K562 (cell line): ENCODE measurements around the gene TRAPPC8. TPM values are rescaled to one million over a fixed set of nuclear protein-coding genes. Genes with fewer than 3 reads are reported as not detected.
A peak's percentile ranks its signal among the peaks of the same experiment; 100 is the strongest.
"Not testable (repeated sequence)": the region's sequence is repeated elsewhere in the genome, so short reads cannot be mapped to it uniquely, and the experiment has no call there.

Experiments used
- ATAC-seq: fragments of 200-7000 bp; cut with Tn5 transposase; 3 replicates; pipeline ENCODE4 v1.9.1; 2020; ENCODE audit warnings: moderate library complexity
- BruUV-seq: library from RNA; stranded (reverse); fragments of 400-500 nt; replicated peaks from 2 replicates; lab custom pipeline; 2021; lab: Mats Ljungman, UMichigan
- CTCF ChIA-PET: fragments of 300-600 bp; formaldehyde crosslinking; extraction: SDS; loops from one replicate; lab custom pipeline; 2021; ENCODE audit warnings: low intra/inter-chr PET ratio; lab: Yijun Ruan, JAX
- POLR2A ChIA-PET: fragments of 300-600, 350-650 bp; sonication (Branson Sonifier 250); formaldehyde crosslinking; extraction: SDS; loops from one replicate; lab custom pipeline; 2021; ENCODE audit warnings: antibody characterized with exemption, inconsistent platforms; lab: Yijun Ruan, JAX
- DNase-seq, 4 experiments: peaks; one replicate each; pipeline versions ENCODE4 v3.0.0 to v3.0.0-alpha.2; 2011 to 2018; ENCODE audit warnings: low spot score in 3 of 4, mixed read lengths in 3 of 4; ENCODE audit errors: extremely low read depth in 1 of 4
- FAIRE-seq: peaks from 2 replicates; lab custom pipeline; 2011; peaks lifted over from hg19 to GRCh38; lab: Jason Lieb, UNC
- H2AFZ ChIP-seq: 2 replicates; pipeline ENCODE4 v1.6.0; 2011; ENCODE audit warnings: low read depth, low read length, control low read depth, inconsistent platforms
- H3K27ac ChIP-seq: fragments of 200-600 bp; 3 replicates; pipeline ENCODE4 v1.8.0; 2011; ENCODE audit warnings: low read depth, mild to moderate bottlenecking, control low read depth, inconsistent platforms, low read length, moderate library complexity, mixed read lengths; ENCODE audit errors: extremely low read depth
- H3K27me3 ChIP-seq, 2 experiments: fragments of 300-600 bp in 1 of 2; 2 replicates in 1 of 2; 3 replicates in 1 of 2; pipeline versions ENCODE4 v1.6.0 to v1.8.0; 2011; ENCODE audit warnings: inconsistent platforms in 2 of 2, low read length in 2 of 2, mild to moderate bottlenecking in 1 of 2, mixed read lengths in 1 of 2, moderate library complexity in 1 of 2; ENCODE audit not compliant: control insufficient read depth in 2 of 2, insufficient read depth in 2 of 2
- H3K36me3 ChIP-seq: fragments of 300-600 bp; 3 replicates; pipeline ENCODE4 v1.8.0; 2011; ENCODE audit warnings: mild to moderate bottlenecking, low read length, inconsistent platforms; ENCODE audit not compliant: control insufficient read depth, insufficient read depth
- H3K4me1 ChIP-seq, 2 experiments: fragments of 200-600 bp in 1 of 2; replicated peaks in 1 of 2; 2 replicates in 1 of 2; 3 replicates in 1 of 2; pipeline versions ENCODE4 v1.5.1 to v1.8.0; 2011; ENCODE audit warnings: inconsistent platforms in 2 of 2, low read length in 2 of 2, mild to moderate bottlenecking in 1 of 2, mixed read lengths in 1 of 2, moderate library complexity in 1 of 2; ENCODE audit not compliant: control insufficient read depth in 2 of 2, insufficient read depth in 2 of 2
- H3K4me2 ChIP-seq: 2 replicates; pipeline ENCODE4 v1.6.1; 2011; ENCODE audit warnings: low read length, control low read depth, inconsistent platforms, mixed read lengths; ENCODE audit not compliant: insufficient read depth
- H3K4me3 ChIP-seq: fragments of 200-600 bp; sonication (generic), shearing (Covaris generic); 2 replicates; pipeline ENCODE4 v1.5.1; 2016; ENCODE audit warnings: control low read depth, inconsistent platforms
- H3K79me2 ChIP-seq: fragments of 200-600 bp; 3 replicates; pipeline ENCODE4 v1.8.0; 2011; ENCODE audit warnings: low read length, inconsistent platforms; ENCODE audit not compliant: control insufficient read depth, insufficient read depth
- H3K9ac ChIP-seq, 2 experiments: 2 replicates each; pipeline versions ENCODE4 v1.6.0 to v1.6.1; 2011; ENCODE audit warnings: low read depth in 2 of 2, low read length in 2 of 2, control low read depth in 1 of 2, inconsistent platforms in 1 of 2, mild to moderate bottlenecking in 1 of 2, mixed read lengths in 1 of 2; ENCODE audit not compliant: insufficient read depth in 1 of 2
- H3K9me1 ChIP-seq: one replicate; pipeline ENCODE4 v1.6.0; 2011; ENCODE audit warnings: inconsistent platforms, mild to moderate bottlenecking, low read length, moderate library complexity; ENCODE audit not compliant: control insufficient read depth, insufficient read depth
- H3K9me3 ChIP-seq: replicated peaks from 2 replicates; pipeline ENCODE4 v1.5.1; 2011; ENCODE audit warnings: low read depth, low read length, inconsistent platforms; ENCODE audit not compliant: control insufficient read depth, insufficient read depth
- H4K20me1 ChIP-seq: replicated peaks from 2 replicates; pipeline ENCODE4 v1.6.1; 2011; ENCODE audit warnings: low read length, inconsistent platforms, mixed read lengths; ENCODE audit not compliant: control insufficient read depth, insufficient read depth
- RAD51 ChIP-seq: fragments of 450-650 bp; IDR thresholded peaks from 2 replicates; pipeline ENCODE4 v1.7.1; 2016; ENCODE audit warnings: low read depth, mild to moderate bottlenecking, borderline replicate concordance
- TEAD4 ChIP-seq, 2 experiments: sonication (generic) in 1 of 2; formaldehyde crosslinking in 1 of 2; IDR thresholded peaks; 2 replicates each; pipeline versions ENCODE4 v1.6.1 to v1.8.0; 2012 to 2022; ENCODE audit warnings: borderline replicate concordance in 1 of 2, inconsistent platforms in 1 of 2, low read length in 1 of 2, mild to moderate bottlenecking in 1 of 2, missing genetic modification reagents in 1 of 2
- ZNF57 ChIP-seq: fragments of 450-650 bp; formaldehyde crosslinking; IDR thresholded peaks from 2 replicates; pipeline ENCODE4 v1.4.0; 2020; ENCODE audit warnings: mild to moderate bottlenecking, moderate library complexity
- WGBS: fragments of 100-300 bp; shearing (Covaris generic); methylation state at CpG from one replicate; pipeline ENCODE4 v1.1.6; 2016; ENCODE audit warnings: low coverage, mixed read lengths; ENCODE audit not compliant: insufficient coverage; ENCODE audit errors: missing lambda C conversion rate; 5-methylcytosine and 5-hydroxymethylcytosine counted together
- in situ Hi-C: fragments of 300-500 bp; cut with MboI; formaldehyde crosslinking; loops from 4 replicates; pipeline ENCODE4 v1.15.0; 2018; ENCODE audit warnings: inconsistent platforms, mixed read lengths
- intact Hi-C: fragments of 100-400 bp; cut with micrococcal nuclease; formaldehyde crosslinking; loops from 2 replicates; pipeline ENCODE4 v1.14.2; 2022
- polyA plus RNA-seq, 8 experiments: library from polyadenylated mRNA; depleted of rRNA in 4 of 8; stranded (reverse) in 5 of 8; unstranded in 3 of 8; fragments of >200 nt; fragmentation: Nextera tagmentation in 2 of 8; fragmentation: Illumina TruSeq in 1 of 8; extraction: Ambion mirVana in 2 of 8; extraction: Trizol in 1 of 8; gene quantifications; 2 replicates each; pipeline versions ENCODE4 v1.2.1 to v1.2.3, GENCODE V29; 2011 to 2014; ENCODE audit warnings: inconsistent platforms in 1 of 8, missing spikeins in 1 of 8
- total RNA-seq, 7 experiments: library from RNA; depleted of rRNA in 6 of 7; stranded (reverse); fragments of >200 nt in 6 of 7; fragmentation: Illumina TruSeq in 2 of 7; extraction: Trizol in 2 of 7; gene quantifications; 2 replicates each; pipeline versions ENCODE4 v1.2.1 to v1.2.3, GENCODE V29; 2011 to 2021; ENCODE audit warnings: low replicate concordance in 1 of 7
- TF ChIP-seq, protein P1 (sequence below): sonication (generic); formaldehyde crosslinking; IDR thresholded peaks from 2 replicates; pipeline ENCODE4 v1.5.0; 2020; ENCODE audit warnings: missing genetic modification reagents
- TF ChIP-seq, protein P2 (sequence below): sonication (generic); formaldehyde crosslinking; IDR thresholded peaks from 2 replicates; pipeline ENCODE4 v1.9.0; 2022; ENCODE audit warnings: mild to moderate bottlenecking, missing genetic modification reagents
- TF ChIP-seq, protein P3 (sequence below): fragments of 450-650 bp; IDR thresholded peaks from 2 replicates; pipeline ENCODE4 v1.6.1; 2016; ENCODE audit warnings: borderline replicate concordance

The TRAPPC8 gene
- total and polyA plus RNA-seq, 9 of the 15 experiments (the other 6 are each of a cell fraction or from before 2014, with no cell fraction given) = 20.1 to 111 (median 35.6) TPM

DNA sequence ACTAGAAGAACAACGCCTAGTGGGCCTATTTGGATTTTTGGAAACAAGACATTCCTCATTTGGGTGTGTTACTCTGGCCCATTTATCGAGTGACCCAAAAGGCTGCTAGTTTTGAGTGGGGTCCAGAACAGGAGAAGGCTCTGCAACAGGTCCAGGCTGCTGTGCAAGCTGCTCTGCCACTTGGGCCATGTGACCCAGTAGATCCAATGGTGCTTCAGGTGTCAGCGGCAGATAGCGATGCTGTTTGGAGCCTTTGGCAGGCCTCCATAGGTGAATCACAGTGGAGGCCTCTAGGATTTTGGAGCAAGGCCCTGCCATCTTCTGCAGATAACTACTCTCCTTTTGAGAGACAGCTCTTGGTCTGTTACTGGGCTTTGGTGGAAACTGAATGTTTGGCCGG is 143.7 kb downstream of the TRAPPC8 start:
- H3K4me1 ChIP-seq, H3K9me3 ChIP-seq, BruUV-seq, H3K4me2 ChIP-seq, CTCF ChIA-PET, H3K9me1 ChIP-seq, H3K27me3 ChIP-seq, H3K36me3 ChIP-seq, in situ Hi-C loops, POLR2A ChIA-PET, H2AFZ ChIP-seq, H3K9ac ChIP-seq, H3K4me3 ChIP-seq, FAIRE-seq, H3K79me2 ChIP-seq, H3K27ac ChIP-seq, H4K20me1 ChIP-seq, intact Hi-C loops: not testable (repeated sequence)
- peak in 1 of 4 experiments; percentile 26 for DNase-seq
- ATAC-seq = peak; percentile 42; the same call in 1 of the 3 replicates
- WGBS = 11% methylated on average over 5 of the region's 5 CpGs
- peak; percentile 58; the same call in 1 of the 2 replicates for TF ChIP-seq RAD51
- TF ChIP-seq, protein P1, sequence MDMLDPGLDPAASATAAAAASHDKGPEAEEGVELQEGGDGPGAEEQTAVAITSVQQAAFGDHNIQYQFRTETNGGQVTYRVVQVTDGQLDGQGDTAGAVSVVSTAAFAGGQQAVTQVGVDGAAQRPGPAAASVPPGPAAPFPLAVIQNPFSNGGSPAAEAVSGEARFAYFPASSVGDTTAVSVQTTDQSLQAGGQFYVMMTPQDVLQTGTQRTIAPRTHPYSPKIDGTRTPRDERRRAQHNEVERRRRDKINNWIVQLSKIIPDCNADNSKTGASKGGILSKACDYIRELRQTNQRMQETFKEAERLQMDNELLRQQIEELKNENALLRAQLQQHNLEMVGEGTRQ (CRISPR knock-in tag) = peak; percentile 81
- TF ChIP-seq, protein P2, sequence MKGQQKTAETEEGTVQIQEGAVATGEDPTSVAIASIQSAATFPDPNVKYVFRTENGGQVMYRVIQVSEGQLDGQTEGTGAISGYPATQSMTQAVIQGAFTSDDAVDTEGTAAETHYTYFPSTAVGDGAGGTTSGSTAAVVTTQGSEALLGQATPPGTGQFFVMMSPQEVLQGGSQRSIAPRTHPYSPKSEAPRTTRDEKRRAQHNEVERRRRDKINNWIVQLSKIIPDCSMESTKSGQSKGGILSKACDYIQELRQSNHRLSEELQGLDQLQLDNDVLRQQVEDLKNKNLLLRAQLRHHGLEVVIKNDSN (CRISPR knock-in tag) = peak; percentile 63

DNA sequence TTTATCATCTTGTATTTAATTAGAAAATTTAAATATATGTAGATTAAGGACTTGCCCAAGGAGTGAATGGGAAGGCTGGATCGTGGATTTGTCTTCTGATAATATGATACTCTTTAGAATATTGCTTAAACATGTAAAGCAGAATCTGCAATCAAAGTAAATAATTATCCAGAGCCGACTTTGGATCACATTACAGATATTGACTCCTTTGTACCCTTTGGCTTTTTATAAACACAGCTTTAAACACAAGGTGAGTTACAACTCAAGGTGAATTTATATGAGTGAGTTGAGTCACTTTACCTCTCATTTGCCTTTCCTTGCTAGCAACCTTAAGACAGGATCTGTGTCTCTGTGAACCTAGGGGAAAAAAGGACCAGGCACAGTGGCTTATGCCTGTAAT is 144.5 kb downstream of the TRAPPC8 start:
- no TSS peak for BruUV-seq
- Histone ChIP-seq H3K9me1 (no peaks in the 10 kb centered on the region), H3K27me3 (peaks cover 3 to 7% of the 10 kb centered on the region in 2 experiments), H2AFZ (no peak overlapping the region), H3K4me3 (no peak overlapping the region), H3K9ac (no peak overlapping the region), H3K27ac (no peak overlapping the region), H3K4me1 (no peaks in the 10 kb centered on the region; a peak in 2 of 5 replicates), H3K9me3 (no peaks in the 10 kb centered on the region), H4K20me1 (no peaks in the 10 kb centered on the region), H3K4me2 (no peak overlapping the region), H3K36me3 (no peaks in the 10 kb centered on the region), H3K79me2 (no peaks in the 10 kb centered on the region)
- POLR2A ChIA-PET = no interaction called here
- TF ChIP-seq ZNF57 (CRISPR knock-in tag) (no peak), TEAD4 (IDR thresholded peaks at IDR 0.05; ENCODE audit: low read length) (no peak), TEAD4 (CRISPR knock-in tag; IDR thresholded peaks at IDR 0.05; ENCODE audit: borderline replicate concordance) (no peak)
- TF ChIP-seq, protein P3, sequence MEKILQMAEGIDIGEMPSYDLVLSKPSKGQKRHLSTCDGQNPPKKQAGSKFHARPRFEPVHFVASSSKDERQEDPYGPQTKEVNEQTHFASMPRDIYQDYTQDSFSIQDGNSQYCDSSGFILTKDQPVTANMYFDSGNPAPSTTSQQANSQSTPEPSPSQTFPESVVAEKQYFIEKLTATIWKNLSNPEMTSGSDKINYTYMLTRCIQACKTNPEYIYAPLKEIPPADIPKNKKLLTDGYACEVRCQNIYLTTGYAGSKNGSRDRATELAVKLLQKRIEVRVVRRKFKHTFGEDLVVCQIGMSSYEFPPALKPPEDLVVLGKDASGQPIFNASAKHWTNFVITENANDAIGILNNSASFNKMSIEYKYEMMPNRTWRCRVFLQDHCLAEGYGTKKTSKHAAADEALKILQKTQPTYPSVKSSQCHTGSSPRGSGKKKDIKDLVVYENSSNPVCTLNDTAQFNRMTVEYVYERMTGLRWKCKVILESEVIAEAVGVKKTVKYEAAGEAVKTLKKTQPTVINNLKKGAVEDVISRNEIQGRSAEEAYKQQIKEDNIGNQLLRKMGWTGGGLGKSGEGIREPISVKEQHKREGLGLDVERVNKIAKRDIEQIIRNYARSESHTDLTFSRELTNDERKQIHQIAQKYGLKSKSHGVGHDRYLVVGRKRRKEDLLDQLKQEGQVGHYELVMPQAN = no peak
- in situ Hi-C loops = no loop called here
- DNase-seq = no peak
- CTCF ChIA-PET = no interaction called here
- ATAC-seq = no peak
- WGBS = 7% methylated on average over 2 of the region's 2 CpGs
- no peak for FAIRE-seq
- intact Hi-C loops = no loop called here
